GM19099 (cell line): Measurements from ENCODE around the gene DNAH8.

Experiments
- POLR2A ChIP-seq: IDR thresholded peaks from 3 replicates; pipeline ENCODE4 v1.6.1; 2011; ENCODE audit warnings: low read depth; ENCODE audit not compliant: insufficient read length; ENCODE audit errors: extremely low read depth

Gene DNAH8

GRCh38 chr6:38822963-38823362, 107.9 kb downstream of the DNAH8 start:
- no peak for TF ChIP-seq POLR2A

GRCh38 chr6:38824243-38824894, 109.3 kb downstream of the DNAH8 start:
- no peak for TF ChIP-seq POLR2A

- no peak for TF ChIP-seq POLR2A
These were observed 111.9 kb downstream of the DNAH8 start for GRCh38 chr6:38827024-38827423.

GRCh38 chr6:38831865-38832264, 116.8 kb downstream of the DNAH8 start:
- TF ChIP-seq POLR2A: no peak

- TF ChIP-seq POLR2A: no peak
These were observed 118.2 kb downstream of the DNAH8 start for GRCh38 chr6:38833320-38833719.

GRCh38 chr6:38836585-38836984, 121.5 kb downstream of the DNAH8 start:
- no peak for TF ChIP-seq POLR2A

- no peak for TF ChIP-seq POLR2A
These were observed 122.0 kb downstream of the DNAH8 start for GRCh38 chr6:38837101-38837500.

- no peak for TF ChIP-seq POLR2A
These were observed 128.7 kb downstream of the DNAH8 start for GRCh38 chr6:38843798-38844197.

GRCh38 chr6:38845931-38846330, 130.8 kb downstream of the DNAH8 start:
- no peak for TF ChIP-seq POLR2A

- TF ChIP-seq POLR2A: no peak
These were observed 131.2 kb downstream of the DNAH8 start for GRCh38 chr6:38846361-38846760.

GRCh38 chr6:38846844-38847243, 131.7 kb downstream of the DNAH8 start:
- no peak for TF ChIP-seq POLR2A

- no peak for TF ChIP-seq POLR2A
These were observed 132.4 kb downstream of the DNAH8 start for GRCh38 chr6:38847497-38847896.

- TF ChIP-seq POLR2A: no peak
These were observed 133.6 kb downstream of the DNAH8 start for GRCh38 chr6:38848760-38849159.

GRCh38 chr6:38852215-38852614, 137.1 kb downstream of the DNAH8 start:
- TF ChIP-seq POLR2A: no peak

GRCh38 chr6:38853236-38853635, 138.1 kb downstream of the DNAH8 start:
- TF ChIP-seq POLR2A: no peak

- TF ChIP-seq POLR2A: no peak
These were observed 141.4 kb downstream of the DNAH8 start for GRCh38 chr6:38856492-38856891.

- TF ChIP-seq POLR2A: no peak
These were observed 142.7 kb downstream of the DNAH8 start for GRCh38 chr6:38857815-38858214.
